Endothelial cell (in vitro differentiated cells): Measurements from ENCODE around the gene TIMP2. TPM values are rescaled to one million over a fixed set of nuclear protein-coding genes. Genes with fewer than 3 reads are reported as not detected.

Experiments
- DNase-seq: peaks from one replicate; pipeline ENCODE4 v3.0.0; 2021; ENCODE audit warnings: low spot score
- H3K27ac Mint-ChIP-seq: one replicate; pipeline ENCODE4 v1.8.0; 2021; ENCODE audit warnings: mixed read lengths, inconsistent platforms; ENCODE audit not compliant: unreplicated experiment
- H3K27me3 Mint-ChIP-seq: one replicate; pipeline ENCODE4 v1.8.0; 2021; ENCODE audit warnings: mild to moderate bottlenecking, moderate library complexity, mixed read lengths, inconsistent platforms; ENCODE audit not compliant: unreplicated experiment
- H3K36me3 Mint-ChIP-seq: one replicate; pipeline ENCODE4 v1.8.0; 2021; ENCODE audit warnings: mild to moderate bottlenecking, low read depth, mixed read lengths, inconsistent platforms; ENCODE audit not compliant: unreplicated experiment
- H3K4me1 Mint-ChIP-seq: one replicate; pipeline ENCODE4 v1.8.0; 2021; ENCODE audit warnings: mild to moderate bottlenecking, mixed read lengths, inconsistent platforms; ENCODE audit not compliant: unreplicated experiment
- H3K4me3 Mint-ChIP-seq: one replicate; pipeline ENCODE4 v1.8.0; 2021; ENCODE audit warnings: mild to moderate bottlenecking, mixed read lengths, inconsistent platforms; ENCODE audit not compliant: unreplicated experiment
- H3K9me3 Mint-ChIP-seq: one replicate; pipeline ENCODE4 v1.8.0; 2021; ENCODE audit warnings: mixed read lengths, inconsistent platforms; ENCODE audit not compliant: unreplicated experiment
- total RNA-seq: library from RNA; stranded (reverse); fragmentation: NEBNext Ultra II Directional; extraction: Animal tissue kit (Norgen Biotek cat#: 25700); gene quantifications from one replicate; pipeline ENCODE4 v1.2.1, GENCODE V29; 2021; ENCODE audit not compliant: unreplicated experiment
- TF ChIP-seq, protein P1 (sequence below): fragments of 200-600 bp; sonication (generic); IDR thresholded peaks from one replicate; pipeline ENCODE4 v1.5.0; 2021; ENCODE audit warnings: antibody characterized with exemption; ENCODE audit not compliant: unreplicated experiment

Gene TIMP2
- total RNA-seq, 1 donor from 2014 or later = 41.5 TPM

- H3K4me1 Mint-ChIP-seq = peaks cover 9% of the 10 kb centered on the region
- H3K4me3 Mint-ChIP-seq = no peak overlapping the region
- H3K9me3 Mint-ChIP-seq = no peaks in the 10 kb centered on the region
- no peak for DNase-seq
- H3K36me3 Mint-ChIP-seq = peaks cover 5% of the 10 kb centered on the region
- H3K27me3 Mint-ChIP-seq = peaks cover 2% of the 10 kb centered on the region
- H3K27ac Mint-ChIP-seq = no peak overlapping the region
- TF ChIP-seq, protein P1, sequence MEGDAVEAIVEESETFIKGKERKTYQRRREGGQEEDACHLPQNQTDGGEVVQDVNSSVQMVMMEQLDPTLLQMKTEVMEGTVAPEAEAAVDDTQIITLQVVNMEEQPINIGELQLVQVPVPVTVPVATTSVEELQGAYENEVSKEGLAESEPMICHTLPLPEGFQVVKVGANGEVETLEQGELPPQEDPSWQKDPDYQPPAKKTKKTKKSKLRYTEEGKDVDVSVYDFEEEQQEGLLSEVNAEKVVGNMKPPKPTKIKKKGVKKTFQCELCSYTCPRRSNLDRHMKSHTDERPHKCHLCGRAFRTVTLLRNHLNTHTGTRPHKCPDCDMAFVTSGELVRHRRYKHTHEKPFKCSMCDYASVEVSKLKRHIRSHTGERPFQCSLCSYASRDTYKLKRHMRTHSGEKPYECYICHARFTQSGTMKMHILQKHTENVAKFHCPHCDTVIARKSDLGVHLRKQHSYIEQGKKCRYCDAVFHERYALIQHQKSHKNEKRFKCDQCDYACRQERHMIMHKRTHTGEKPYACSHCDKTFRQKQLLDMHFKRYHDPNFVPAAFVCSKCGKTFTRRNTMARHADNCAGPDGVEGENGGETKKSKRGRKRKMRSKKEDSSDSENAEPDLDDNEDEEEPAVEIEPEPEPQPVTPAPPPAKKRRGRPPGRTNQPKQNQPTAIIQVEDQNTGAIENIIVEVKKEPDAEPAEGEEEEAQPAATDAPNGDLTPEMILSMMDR = no peak
Measured at GRCh38 chr17:78898075-78898836, 26.9 kb downstream of the TIMP2 start.

DNA sequence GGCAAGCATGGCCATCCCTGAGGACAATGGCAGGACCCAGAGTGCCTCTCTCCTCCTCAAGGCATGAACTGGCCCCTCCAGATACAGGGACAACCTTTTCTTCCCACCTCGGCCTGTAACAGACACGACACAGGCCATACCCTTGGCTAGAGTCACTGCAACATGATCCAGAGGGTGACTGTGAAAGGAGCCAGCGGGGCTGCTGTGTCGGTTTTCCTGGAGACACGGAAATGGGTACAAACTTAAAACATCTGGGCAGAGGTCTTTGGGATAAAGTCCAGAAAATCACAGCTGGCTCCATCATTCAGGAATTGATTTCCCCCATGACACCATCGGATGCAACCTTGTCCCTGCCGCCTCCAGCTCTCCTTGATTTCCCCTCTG, 27.5 kb downstream of the TIMP2 start:
- TF ChIP-seq, protein P1 = no peak
- peaks cover 15% of the 10 kb centered on the region for H3K4me1 Mint-ChIP-seq
- H3K27me3 Mint-ChIP-seq = peaks cover 2% of the 10 kb centered on the region
- H3K27ac Mint-ChIP-seq = peak overlapping the region; percentile 18
- DNase-seq = no peak
- H3K36me3 Mint-ChIP-seq = peaks cover 5% of the 10 kb centered on the region
- H3K4me3 Mint-ChIP-seq = no peak overlapping the region
- H3K9me3 Mint-ChIP-seq = no peaks in the 10 kb centered on the region

- TF ChIP-seq, protein P1 = no peak
- Mint-ChIP-seq H3K9me3 (no peaks in the 10 kb centered on the region), H3K27me3 (peaks cover 3% of the 10 kb centered on the region), H3K4me3 (no peak overlapping the region), H3K4me1 (peaks cover 21% of the 10 kb centered on the region), H3K27ac (peak overlapping the region; percentile 18), H3K36me3 (peaks cover 5% of the 10 kb centered on the region)
- no peak for DNase-seq
Measured at GRCh38 chr17:78896834-78897663, 28.1 kb downstream of the TIMP2 start.

GRCh38 chr17:78896091-78896833, 28.9 kb downstream of the TIMP2 start:
- H3K27ac Mint-ChIP-seq = no peak overlapping the region
- H3K4me1 Mint-ChIP-seq = peaks cover 24% of the 10 kb centered on the region
- DNase-seq = no peak
- H3K36me3 Mint-ChIP-seq = peaks cover 5% of the 10 kb centered on the region
- TF ChIP-seq, protein P1 = no peak
- no peaks in the 10 kb centered on the region for H3K9me3 Mint-ChIP-seq
- H3K4me3 Mint-ChIP-seq = no peak overlapping the region
- peaks cover 3% of the 10 kb centered on the region for H3K27me3 Mint-ChIP-seq
